HepG2 (cell line): Measurements from ENCODE around the gene MC1R. TPM values are rescaled to one million over a fixed set of nuclear protein-coding genes. Genes with fewer than 3 reads are reported as not detected.

ENCODE experiments used
- AGO1 ChIP-seq: fragments of 200-400 bp; formaldehyde crosslinking; IDR thresholded peaks from 2 replicates; pipeline ENCODE4 v1.6.1; 2017; ENCODE audit warnings: mild to moderate bottlenecking, low read depth, low read length, moderate library complexity; ENCODE audit not compliant: poor library complexity, severe bottlenecking
- ARHGAP35 ChIP-seq: sonication (generic); formaldehyde crosslinking; IDR thresholded peaks from 2 replicates; pipeline ENCODE4 v1.9.0; 2022; ENCODE audit warnings: mild to moderate bottlenecking, inconsistent platforms, moderate library complexity, missing genetic modification reagents, borderline replicate concordance
- DDIT3 ChIP-seq: sonication (generic); formaldehyde crosslinking; IDR thresholded peaks from 2 replicates; pipeline ENCODE4 v1.4.0; 2020; ENCODE audit warnings: mild to moderate bottlenecking, missing genetic modification reagents
- HCFC1 ChIP-seq: fragments of 150-350 bp; IDR thresholded peaks from 2 replicates; pipeline ENCODE4 v1.6.1; 2014; ENCODE audit warnings: low read depth, low read length
- HDAC6 ChIP-seq: fragments of 200-600 bp; sonication (generic); IDR thresholded peaks from 2 replicates; pipeline ENCODE4 v1.7.0; 2017; ENCODE audit warnings: mild to moderate bottlenecking, antibody characterized with exemption, low read length, low read depth
- MIER2 ChIP-seq: IDR thresholded peaks from 2 replicates; pipeline ENCODE4 v1.6.1; 2016; ENCODE audit warnings: missing biosample characterization, missing genetic modification reagents
- MYNN ChIP-seq: sonication (generic); formaldehyde crosslinking; IDR thresholded peaks from 2 replicates; pipeline ENCODE4 v1.4.0; 2020; ENCODE audit warnings: mild to moderate bottlenecking, low read depth, missing genetic modification reagents
- ONECUT2 ChIP-seq: sonication (generic); formaldehyde crosslinking; IDR thresholded peaks from 2 replicates; pipeline ENCODE4 v1.4.0; 2020; ENCODE audit warnings: missing genetic modification reagents
- SOX13 ChIP-seq, 3 experiments: fragments of 450-650 bp in 1 of 3; sonication (generic) in 1 of 3; formaldehyde crosslinking in 1 of 3; IDR thresholded peaks in 2 of 3; conservative IDR thresholded peaks in 1 of 3; 2 replicates each; pipeline versions ENCODE4 v1.5.0 to v1.6.1; 2016 to 2020; ENCODE audit warnings: antibody characterized with exemption in 1 of 3, mild to moderate bottlenecking in 1 of 3, missing compliant biosample characterization in 1 of 3, missing genetic modification reagents in 1 of 3, moderate library complexity in 1 of 3
- ZEB1 ChIP-seq: IDR thresholded peaks from 2 replicates; pipeline ENCODE4 v1.6.1; 2012; ENCODE audit warnings: mild to moderate bottlenecking, low read depth, inconsistent platforms; ENCODE audit not compliant: insufficient replicate concordance
- ZIK1 ChIP-seq: sonication (generic); formaldehyde crosslinking; IDR thresholded peaks from 2 replicates; pipeline ENCODE4 v1.5.0; 2020; ENCODE audit warnings: mild to moderate bottlenecking, low read depth, missing genetic modification reagents, borderline replicate concordance
- ZNF292 ChIP-seq: sonication (generic); formaldehyde crosslinking; IDR thresholded peaks from 2 replicates; pipeline ENCODE4 v1.8.1; 2022; ENCODE audit warnings: mild to moderate bottlenecking, low read depth, missing genetic modification reagents, borderline replicate concordance
- ZNF317 ChIP-seq: sonication (generic); formaldehyde crosslinking; IDR thresholded peaks from 2 replicates; pipeline ENCODE4 v1.5.0; 2020; ENCODE audit warnings: mild to moderate bottlenecking, missing genetic modification reagents
- ZNF329 ChIP-seq: sonication (generic); formaldehyde crosslinking; IDR thresholded peaks from 2 replicates; pipeline ENCODE4 v1.9.0; 2021; ENCODE audit warnings: low read depth, mild to moderate bottlenecking, missing genetic modification reagents
- ZNF382 ChIP-seq: sonication (generic); formaldehyde crosslinking; IDR thresholded peaks from 2 replicates; pipeline ENCODE4 v1.5.0; 2020; ENCODE audit warnings: missing genetic modification reagents, mild to moderate bottlenecking, borderline replicate concordance
- ZNF652 ChIP-seq: IDR thresholded peaks from 2 replicates; pipeline ENCODE4 v1.6.1; 2016; ENCODE audit warnings: low read depth, borderline replicate concordance
- ZNF660 ChIP-seq: sonication (generic); formaldehyde crosslinking; IDR thresholded peaks from 2 replicates; pipeline ENCODE4 v1.5.1; 2020; ENCODE audit warnings: mild to moderate bottlenecking, low read depth, missing genetic modification reagents, borderline replicate concordance
- polyA plus RNA-seq, 8 experiments: library from polyadenylated mRNA; depleted of rRNA in 3 of 8; stranded (reverse) in 7 of 8; unstranded in 1 of 8; fragments of >200 nt; fragmentation: Illumina TruSeq in 4 of 8; extraction: Trizol in 4 of 8; gene quantifications; 2 replicates each; pipeline versions ENCODE4 v1.2.1 to v1.2.3, GENCODE V29; 2011 to 2016; ENCODE audit warnings: low read depth in 4 of 8, missing spikeins in 1 of 8, mixed read lengths in 1 of 8; ENCODE audit not compliant: insufficient read depth in 1 of 8
- total RNA-seq, 5 experiments: library from RNA; depleted of rRNA; stranded (reverse); fragments of >200 nt; fragmentation: Illumina TruSeq; extraction: Trizol; gene quantifications; 2 replicates each; pipeline ENCODE4 v1.2.3, GENCODE V29; 2016; ENCODE audit warnings: low read depth in 1 of 5
- TF ChIP-seq, protein P1 (sequence below): IDR thresholded peaks from 2 replicates; pipeline ENCODE4 v1.6.1; 2016; ENCODE audit warnings: missing compliant biosample characterization, missing genetic modification reagents, borderline replicate concordance
- TF ChIP-seq, protein P2 (sequence below): sonication (generic); formaldehyde crosslinking; IDR thresholded peaks from 2 replicates; pipeline ENCODE4 v1.4.0; 2020; ENCODE audit warnings: low read depth, missing genetic modification reagents
- TF ChIP-seq, protein P3 (sequence below): sonication (generic); formaldehyde crosslinking; IDR thresholded peaks from 2 replicates; pipeline ENCODE4 v1.8.1; 2023; ENCODE audit warnings: mild to moderate bottlenecking, missing genetic modification reagents

MC1R gene
- total and polyA plus RNA-seq, 2 of the 13 experiments (the other 11 are each of a cell fraction or from before 2014, with no cell fraction given) = 9.1 to 14.8 TPM

DNA sequence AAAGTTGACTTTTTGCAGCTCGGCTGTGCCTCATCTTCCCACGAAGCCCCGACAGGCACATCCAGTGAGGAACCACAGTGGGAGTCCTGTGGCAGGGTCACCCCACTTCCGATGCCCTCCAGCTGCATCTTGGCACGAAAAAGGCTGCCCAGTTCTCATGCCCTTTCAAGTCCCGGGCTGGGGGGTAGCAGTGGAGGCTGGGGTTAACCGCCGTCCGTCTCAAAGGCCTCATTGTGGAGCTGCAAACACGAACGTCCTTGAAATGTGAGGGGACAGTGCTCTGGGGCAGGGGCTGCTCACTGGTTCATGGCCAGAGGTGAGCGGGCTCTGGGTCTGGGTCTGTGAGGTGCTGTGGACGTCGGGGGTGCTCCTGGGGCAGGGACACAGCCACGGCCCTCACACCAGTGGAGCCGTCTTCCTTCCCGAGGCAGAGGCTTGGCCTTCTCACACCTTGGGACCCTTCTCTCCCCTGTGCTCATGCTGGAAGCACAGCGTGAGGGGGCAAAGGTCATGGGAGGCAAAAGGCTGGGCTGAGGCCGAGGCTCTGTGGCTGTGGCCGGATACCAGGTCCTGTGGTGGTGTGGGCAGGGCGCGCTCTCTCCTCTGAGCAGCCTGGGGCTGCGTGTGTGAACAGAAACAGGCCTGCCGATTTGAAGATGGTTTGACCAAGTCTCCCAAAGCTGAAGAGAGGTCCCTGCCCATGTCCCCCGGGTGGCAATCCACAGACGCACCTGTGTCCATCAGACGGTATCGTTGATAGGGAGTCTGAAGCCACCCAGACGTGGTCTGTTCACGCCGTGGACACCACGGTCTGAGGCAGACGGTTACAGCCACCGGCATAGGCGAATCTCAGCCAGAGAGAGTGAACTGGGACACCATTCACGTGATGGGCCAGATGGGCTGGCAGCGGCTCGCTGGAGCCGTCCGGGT, 3.1 kb upstream of the MC1R start (continued):
- TF ChIP-seq AGO1 (peak; percentile 88), SOX13 (IDR thresholded peaks at IDR 0.05) (no peak), SOX13 (CRISPR knock-in tag; conservative IDR thresholded peaks at IDR 0.05 in 1 of 2, IDR thresholded peaks at IDR 0.05 in 1 of 2) (no peak), ZEB1 (no peak), DDIT3 (CRISPR knock-in tag) (no peak), HCFC1 (no peak), ONECUT2 (CRISPR knock-in tag) (peak; percentile 52; the same call in 1 of the 2 replicates), ZNF382 (CRISPR knock-in tag) (no peak), MYNN (no peak), ZNF329 (CRISPR knock-in tag) (no peak), ARHGAP35 (CRISPR knock-in tag) (peak; percentile 82; the same call in 1 of the 2 replicates), ZNF317 (CRISPR knock-in tag) (peak; percentile 79; the same call in 1 of the 2 replicates), ZNF652 (CRISPR knock-in tag) (peak; percentile 62; the same call in 1 of the 2 replicates), MIER2 (0 out of 2 replicates have a peak, but pooled peaks have one; percentile 9), HDAC6 (no peak), ZNF292 (peak; percentile 99), ZIK1 (peak; percentile 91), ZNF660 (0 out of 2 replicates have a peak, but pooled peaks have one; percentile 83)
- TF ChIP-seq, protein P1, sequence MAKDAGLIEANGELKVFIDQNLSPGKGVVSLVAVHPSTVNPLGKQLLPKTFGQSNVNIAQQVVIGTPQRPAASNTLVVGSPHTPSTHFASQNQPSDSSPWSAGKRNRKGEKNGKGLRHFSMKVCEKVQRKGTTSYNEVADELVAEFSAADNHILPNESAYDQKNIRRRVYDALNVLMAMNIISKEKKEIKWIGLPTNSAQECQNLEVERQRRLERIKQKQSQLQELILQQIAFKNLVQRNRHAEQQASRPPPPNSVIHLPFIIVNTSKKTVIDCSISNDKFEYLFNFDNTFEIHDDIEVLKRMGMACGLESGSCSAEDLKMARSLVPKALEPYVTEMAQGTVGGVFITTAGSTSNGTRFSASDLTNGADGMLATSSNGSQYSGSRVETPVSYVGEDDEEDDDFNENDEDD = peak; percentile 92; the same call in 1 of the 2 replicates
- TF ChIP-seq, protein P2, sequence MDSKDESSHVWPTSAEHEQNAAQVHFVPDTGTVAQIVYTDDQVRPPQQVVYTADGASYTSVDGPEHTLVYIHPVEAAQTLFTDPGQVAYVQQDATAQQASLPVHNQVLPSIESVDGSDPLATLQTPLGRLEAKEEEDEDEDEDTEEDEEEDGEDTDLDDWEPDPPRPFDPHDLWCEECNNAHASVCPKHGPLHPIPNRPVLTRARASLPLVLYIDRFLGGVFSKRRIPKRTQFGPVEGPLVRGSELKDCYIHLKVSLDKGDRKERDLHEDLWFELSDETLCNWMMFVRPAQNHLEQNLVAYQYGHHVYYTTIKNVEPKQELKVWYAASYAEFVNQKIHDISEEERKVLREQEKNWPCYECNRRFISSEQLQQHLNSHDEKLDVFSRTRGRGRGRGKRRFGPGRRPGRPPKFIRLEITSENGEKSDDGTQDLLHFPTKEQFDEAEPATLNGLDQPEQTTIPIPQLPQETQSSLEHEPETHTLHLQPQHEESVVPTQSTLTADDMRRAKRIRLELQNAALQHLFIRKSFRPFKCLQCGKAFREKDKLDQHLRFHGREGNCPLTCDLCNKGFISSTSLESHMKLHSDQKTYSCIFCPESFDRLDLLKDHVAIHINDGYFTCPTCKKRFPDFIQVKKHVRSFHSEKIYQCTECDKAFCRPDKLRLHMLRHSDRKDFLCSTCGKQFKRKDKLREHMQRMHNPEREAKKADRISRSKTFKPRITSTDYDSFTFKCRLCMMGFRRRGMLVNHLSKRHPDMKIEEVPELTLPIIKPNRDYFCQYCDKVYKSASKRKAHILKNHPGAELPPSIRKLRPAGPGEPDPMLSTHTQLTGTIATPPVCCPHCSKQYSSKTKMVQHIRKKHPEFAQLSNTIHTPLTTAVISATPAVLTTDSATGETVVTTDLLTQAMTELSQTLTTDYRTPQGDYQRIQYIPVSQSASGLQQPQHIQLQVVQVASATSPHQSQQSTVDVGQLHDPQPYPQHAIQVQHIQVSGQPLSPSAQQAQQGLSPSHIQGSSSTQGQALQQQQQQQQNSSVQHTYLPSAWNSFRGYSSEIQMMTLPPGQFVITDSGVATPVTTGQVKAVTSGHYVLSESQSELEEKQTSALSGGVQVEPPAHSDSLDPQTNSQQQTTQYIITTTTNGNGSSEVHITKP (CRISPR knock-in tag) = no peak
- TF ChIP-seq, protein P3, sequence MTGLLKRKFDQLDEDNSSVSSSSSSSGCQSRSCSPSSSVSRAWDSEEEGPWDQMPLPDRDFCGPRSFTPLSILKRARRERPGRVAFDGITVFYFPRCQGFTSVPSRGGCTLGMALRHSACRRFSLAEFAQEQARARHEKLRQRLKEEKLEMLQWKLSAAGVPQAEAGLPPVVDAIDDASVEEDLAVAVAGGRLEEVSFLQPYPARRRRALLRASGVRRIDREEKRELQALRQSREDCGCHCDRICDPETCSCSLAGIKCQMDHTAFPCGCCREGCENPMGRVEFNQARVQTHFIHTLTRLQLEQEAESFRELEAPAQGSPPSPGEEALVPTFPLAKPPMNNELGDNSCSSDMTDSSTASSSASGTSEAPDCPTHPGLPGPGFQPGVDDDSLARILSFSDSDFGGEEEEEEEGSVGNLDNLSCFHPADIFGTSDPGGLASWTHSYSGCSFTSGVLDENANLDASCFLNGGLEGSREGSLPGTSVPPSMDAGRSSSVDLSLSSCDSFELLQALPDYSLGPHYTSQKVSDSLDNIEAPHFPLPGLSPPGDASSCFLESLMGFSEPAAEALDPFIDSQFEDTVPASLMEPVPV (CRISPR knock-in tag) = 0 out of 2 replicates have a peak, but pooled peaks have one; percentile 32
